KBM-7 (cell line): Measurements from ENCODE around the gene HCRTR1.
A peak's percentile ranks its signal among the peaks of the same experiment; 100 is the strongest.

Experiments used
- DNase-seq: peaks from one replicate; pipeline ENCODE4 v3.0.0-alpha.2; 2015
- in situ Hi-C: fragments of 300-500 bp; cut with MboI; formaldehyde crosslinking; loops from 2 replicates; pipeline ENCODE4 v1.14.3; 2020; ENCODE audit warnings: low sequenced_read_pairs, low pct_unique_long_range_greater_than_20kb, mixed read lengths

Gene HCRTR1

GRCh38 chr1:31643976-31644559 is 26.6 kb downstream of the HCRTR1 start:
- in situ Hi-C loops, result no loop called here

GRCh38 chr1:31644560-31645273 is 27.2 kb downstream of the HCRTR1 start, which contains the start of gene PEF1:
Gene PEF1 (minus strand): TSS chr1:31644876. CDS start chr1:31644864, 12 bp downstream.
- in situ Hi-C loops, result no loop called here

More at GRCh38 chr1:31643976-31644559, 26.6 kb downstream of the HCRTR1 start:
- DNase-seq, result no peak

GRCh38 chr1:31645274-31645568 is 27.7 kb downstream of the HCRTR1 start:
- no peak for DNase-seq
- in situ Hi-C loops, result no loop called here

More at GRCh38 chr1:31644560-31645273, 27.2 kb downstream of the HCRTR1 start, which contains the start of gene PEF1:
- peak; percentile 99 for DNase-seq

DNA sequence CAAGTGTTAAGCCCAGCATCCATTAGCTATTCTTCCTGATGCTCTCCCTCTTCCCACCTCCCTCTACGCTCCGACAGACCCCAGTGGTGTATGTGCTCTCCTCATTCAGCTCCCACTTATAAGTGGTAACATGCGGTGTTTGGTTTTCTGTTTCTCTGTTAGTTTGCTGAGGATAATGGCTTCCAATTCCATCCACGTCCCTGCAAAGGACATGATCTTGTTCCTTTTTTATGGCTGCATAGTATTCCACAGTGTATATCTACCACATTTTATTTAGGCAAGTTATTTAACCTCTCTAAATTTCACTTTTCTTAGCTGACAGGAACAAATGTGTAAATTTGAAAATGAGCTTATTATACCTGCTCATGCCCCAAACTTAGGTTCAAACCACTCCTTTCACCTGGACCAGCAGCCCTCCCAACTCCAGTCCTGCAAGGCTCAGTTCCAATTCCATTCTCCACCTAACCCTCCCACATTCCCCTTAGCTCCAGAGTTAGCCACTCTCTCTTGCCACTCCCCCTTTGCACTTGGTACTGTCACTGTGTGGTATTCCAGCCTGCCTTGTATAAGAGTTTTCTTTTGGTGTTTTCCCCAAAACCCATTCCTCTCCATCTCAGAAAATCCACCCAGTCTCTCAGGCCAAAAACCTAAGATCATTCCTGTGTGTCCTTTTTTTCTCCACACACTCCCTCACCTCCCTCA is 28.9 kb downstream of the HCRTR1 start:
- in situ Hi-C loops, result no loop called here
- no peak for DNase-seq

- no peak for DNase-seq
- in situ Hi-C loops, result no loop called here
These were observed 29.6 kb downstream of the HCRTR1 start for GRCh38 chr1:31647106-31647505.

DNA sequence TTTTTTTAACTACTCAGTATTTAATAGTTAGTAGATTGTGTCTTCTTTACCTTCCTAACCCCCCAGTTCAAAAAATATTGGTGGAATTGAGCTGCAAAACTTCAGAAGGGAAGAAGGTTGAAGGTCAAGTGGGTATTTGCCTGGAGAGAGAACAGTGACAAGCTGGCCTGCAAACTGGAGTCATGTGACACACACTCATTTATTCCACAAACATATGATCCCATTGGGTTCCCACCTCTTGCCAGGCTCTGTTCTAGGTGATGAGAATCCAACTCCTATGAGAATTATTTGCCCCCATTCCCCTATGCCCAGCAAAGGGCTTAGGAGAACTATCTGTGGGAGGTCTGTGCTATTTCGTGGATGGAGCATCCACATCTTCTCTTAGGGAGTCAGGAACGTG is 30.7 kb downstream of the HCRTR1 start:
- in situ Hi-C loops, result no loop called here
- no peak for DNase-seq

DNA sequence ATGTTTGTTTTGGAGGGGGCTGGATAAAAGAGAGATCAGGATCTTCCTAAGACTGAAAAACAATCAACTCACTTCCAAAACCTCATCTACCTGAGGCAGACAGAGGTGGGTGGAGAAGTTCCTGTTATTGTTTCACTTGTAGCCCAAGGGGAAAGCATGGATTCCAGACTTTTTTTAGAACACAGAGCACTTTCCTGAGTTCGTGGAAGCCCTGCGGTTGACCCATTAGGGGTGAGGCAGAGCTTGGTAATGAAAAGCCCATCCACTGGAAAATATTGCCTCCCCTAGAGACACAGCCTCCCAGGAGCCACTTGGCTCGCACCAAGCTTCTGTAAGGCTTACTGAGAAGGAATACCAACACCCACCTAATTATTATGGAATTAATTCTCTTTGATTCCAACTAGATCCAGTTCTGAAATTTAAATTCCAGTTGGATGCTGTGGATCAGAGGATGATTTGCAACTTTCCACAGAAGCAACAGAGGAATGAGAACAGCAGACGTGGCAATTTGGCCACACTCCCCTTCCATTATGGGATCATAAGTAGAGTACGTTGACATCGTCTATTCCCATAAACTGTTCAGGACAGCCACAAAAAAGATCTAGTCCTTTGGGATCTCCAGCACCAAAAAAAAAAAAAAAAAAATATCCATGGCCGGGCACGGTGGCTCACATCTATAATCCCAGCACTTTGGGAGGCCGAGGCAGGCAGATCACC is 31.3 kb downstream of the HCRTR1 start:
- in situ Hi-C loops, result no loop called here
- DNase-seq, result no peak

DNA sequence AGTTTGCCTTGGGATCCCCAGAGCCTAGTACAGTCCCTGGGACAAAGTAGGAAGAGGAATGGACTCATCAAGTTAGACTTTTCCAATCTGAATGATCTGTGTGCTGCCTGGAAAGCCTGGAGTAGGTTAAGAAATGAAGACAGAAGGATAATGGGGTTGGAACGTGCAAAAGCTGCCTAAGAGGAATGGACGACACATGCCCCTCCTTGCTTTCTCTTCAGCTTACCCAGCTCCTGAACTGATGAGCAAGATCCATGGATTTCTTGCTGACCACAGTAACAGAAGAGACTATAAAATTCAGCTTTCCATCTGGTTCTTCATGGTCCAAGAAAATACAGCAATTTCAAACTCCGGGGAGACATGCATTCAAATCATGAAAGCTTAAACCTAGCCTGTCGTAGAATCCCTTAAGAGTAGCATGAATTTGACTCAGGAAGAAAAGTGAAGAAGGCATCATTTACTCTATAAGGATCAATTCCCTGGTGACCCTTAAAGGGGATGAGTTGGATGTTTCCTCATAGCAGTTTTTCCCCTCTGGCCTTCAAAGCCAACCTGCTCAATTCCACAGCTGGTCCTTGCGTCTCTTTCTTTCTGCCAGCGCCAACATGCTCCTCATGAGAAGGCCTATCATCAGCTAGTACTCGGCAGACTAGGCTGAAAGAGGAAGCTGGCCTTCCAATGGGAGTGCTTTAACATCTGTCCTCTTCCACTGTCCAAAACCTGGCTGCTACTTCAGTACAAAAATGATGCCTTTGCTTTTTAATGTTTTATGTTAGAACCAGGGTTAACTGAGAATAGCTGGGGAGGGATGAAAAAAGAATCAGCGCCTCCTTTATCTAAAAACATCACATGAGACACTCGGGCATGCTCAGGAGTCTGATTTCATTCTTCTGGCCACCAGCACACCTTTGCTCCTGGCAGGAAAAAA is 32.9 kb downstream of the HCRTR1 start:
- in situ Hi-C loops, result no loop called here
- no peak for DNase-seq

GRCh38 chr1:31651089-31651420 is 33.6 kb downstream of the HCRTR1 start:
- no peak for DNase-seq
- in situ Hi-C loops, result no loop called here

- DNase-seq, result no peak
- in situ Hi-C loops, result no loop called here
These were observed 34.3 kb downstream of the HCRTR1 start for GRCh38 chr1:31651766-31652165.

- no peak for DNase-seq
- in situ Hi-C loops, result no loop called here
These were observed 35.5 kb downstream of the HCRTR1 start for GRCh38 chr1:31652891-31653499.

GRCh38 chr1:31653717-31654473 is 36.4 kb downstream of the HCRTR1 start:
- DNase-seq, result no peak
- in situ Hi-C loops, result no loop called here

- DNase-seq, result no peak
- in situ Hi-C loops, result no loop called here
These were observed 36.9 kb downstream of the HCRTR1 start for GRCh38 chr1:31654474-31654776.

DNA sequence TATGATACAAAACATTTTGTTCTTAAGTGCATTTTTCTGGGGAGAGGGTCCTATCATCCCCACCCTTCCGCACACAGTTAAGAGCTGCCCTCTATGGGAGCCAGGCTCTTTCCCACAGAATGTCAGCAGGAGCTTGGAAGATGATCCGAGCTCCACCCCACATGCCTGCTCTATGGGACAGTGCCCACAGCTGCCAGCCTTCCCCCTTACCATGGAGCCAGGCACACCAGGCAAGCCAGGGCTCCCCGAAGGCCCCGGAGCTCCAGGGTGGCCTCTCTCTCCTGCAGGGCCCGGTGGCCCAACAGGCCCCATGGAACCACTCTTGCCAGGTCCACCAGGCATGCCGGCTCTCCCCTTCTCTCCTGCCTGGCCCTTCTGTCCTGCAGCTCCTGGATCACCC is 37.6 kb downstream of the HCRTR1 start:
- in situ Hi-C loops, result no loop called here

DNA sequence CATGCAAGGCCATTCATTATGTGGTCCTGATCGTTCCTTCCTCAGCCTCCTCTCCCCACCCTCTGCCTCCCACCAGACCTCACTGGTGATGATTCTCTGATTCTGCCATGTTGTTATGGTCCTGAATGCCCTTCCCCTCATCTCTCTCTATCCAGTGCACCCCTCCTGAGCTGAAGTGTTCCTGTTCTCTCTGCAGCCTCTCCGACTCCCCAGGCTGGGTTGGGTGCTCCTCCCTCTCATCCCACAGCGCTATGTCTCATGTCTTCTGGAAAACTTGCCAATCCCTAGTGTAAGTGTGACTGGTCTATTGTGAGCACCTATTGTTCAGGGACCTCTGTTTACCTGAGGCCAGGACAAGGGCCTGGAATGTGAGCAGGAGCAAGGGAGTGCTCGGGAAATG is 38.3 kb downstream of the HCRTR1 start:
- DNase-seq, result no peak
- in situ Hi-C loops, result no loop called here

More for the DNA sequence above, 37.6 kb downstream of the HCRTR1 start:
- no peak for DNase-seq

DNA sequence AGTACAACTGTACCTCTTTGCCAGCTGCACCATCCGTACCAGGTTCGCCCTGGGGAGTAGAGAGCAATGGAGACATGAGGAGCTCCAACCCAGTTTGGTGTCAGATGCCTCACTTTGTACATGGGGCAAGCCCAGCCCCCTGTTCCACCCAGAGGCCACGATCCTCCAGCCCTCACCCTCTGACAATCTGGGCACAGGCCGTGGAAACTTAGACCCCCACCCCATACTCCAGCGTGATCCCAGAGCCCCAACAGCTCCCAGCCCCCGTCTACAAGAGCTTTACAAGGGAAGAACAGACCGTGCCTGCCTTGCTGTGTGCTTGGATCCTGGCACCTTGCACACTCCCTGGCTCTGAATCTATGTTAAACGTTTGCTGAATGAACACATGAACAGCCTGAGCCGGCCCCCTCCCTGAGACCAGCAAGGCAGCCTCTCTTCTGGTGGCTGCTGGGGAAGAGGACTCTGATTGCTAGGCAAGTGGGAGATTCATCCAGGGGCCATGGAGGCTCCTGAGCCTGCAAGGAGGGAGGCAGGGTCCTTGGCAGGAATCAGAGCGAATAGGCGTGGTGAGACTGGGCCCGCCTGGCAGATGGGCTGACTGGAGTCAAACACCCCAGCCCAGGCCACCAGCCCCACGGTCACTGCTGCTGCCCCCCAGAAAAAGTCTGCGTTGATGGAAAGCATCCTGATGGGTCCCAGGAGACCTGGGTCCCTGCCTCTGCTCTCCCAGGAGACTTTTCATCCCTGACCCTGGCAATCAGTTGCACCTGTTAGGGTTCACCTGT is 39.7 kb downstream of the HCRTR1 start:
- in situ Hi-C loops, result no loop called here
- no peak for DNase-seq

DNA sequence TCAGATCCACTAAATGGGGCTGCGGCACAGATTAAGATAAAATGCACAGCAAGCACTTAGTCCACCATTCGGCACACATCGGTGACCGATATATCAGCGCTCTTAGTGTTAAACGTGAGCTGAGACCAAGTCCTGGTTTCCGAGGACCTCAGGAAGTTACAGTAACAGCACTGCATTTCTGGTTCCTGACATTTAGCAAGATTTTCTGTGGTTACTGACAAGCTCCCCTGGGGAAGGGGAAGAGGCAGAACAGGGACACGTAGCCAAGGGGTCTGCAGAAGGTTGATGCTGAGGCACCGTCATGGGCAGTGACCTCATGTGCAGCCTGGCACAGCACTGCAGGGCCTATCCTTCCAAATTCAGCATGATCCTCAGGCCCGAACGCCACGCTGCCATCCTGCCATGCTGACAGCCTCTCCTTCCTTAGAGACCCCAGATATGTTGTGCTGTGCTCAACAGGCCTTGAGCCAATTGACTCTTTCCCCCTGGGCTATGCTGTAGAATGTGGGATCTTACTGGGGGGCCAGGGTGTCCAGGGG is 40.6 kb downstream of the HCRTR1 start:
- in situ Hi-C loops, result no loop called here
- DNase-seq, result no peak
